ENCODE data around the gene ADAMTS2. TPM values are rescaled to one million over a fixed set of nuclear protein-coding genes. Genes with fewer than 3 reads are reported as not detected.

Gene ADAMTS2
- total RNA-seq, 6 experiments from 2014 or later = 31.5 to 38.4 (median 34.1) TPM

DNA sequence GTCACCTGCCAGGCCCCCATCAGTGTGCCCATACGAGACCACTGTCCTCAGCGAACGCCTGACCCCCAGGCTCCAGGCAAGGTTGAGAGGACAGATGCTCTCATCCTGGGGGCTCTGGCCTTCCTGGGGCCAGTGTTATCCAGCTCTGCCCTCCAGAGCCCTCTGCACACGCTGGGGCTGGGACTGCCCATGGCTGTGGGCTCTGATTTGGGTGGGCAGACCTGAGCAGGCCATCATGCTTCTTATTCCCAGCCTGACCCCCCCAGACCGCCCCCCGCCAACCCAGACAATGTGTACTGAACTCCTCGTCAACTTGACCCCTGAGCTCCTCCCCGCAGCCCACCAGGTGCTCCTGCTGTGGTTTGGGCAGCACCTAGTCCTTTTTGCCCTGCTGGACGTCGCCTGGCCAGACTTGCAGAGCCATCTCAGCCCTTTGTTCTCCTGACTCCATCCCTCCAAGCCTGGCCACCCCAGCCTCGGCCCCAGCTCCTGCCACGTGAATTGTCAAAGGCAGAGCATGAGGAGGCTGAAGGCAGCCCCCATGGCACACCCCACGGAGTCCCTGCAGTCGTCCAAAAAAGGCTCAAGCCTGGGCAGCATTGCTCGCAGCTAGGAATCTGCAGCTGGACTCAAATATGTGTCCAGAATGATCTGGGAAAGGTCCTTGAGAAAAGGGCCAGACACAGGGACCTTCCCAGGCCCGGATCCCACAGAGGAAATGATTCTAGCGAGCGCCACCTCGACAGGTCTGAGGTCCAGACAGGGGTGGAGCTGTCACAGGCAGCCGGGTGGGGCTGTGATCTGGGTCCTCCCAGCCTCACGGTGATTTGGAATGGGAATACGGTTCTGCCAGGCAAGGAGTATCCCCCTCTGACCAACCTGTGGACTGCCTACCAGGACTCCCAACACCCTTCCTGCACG, 87.0 kb downstream of the ADAMTS2 start:
- Mint-ChIP-seq H3K27ac (peak overlapping the region; percentile 55), H3K9me3 (no peaks in the 10 kb centered on the region), H3K27me3 (ENCODE audit: insufficient read depth) (peaks cover 6% of the 10 kb centered on the region), H3K36me3 (ENCODE audit: low read depth) (peaks cover 11% of the 10 kb centered on the region), H3K4me1 (ENCODE audit: low read depth) (peaks cover 10% of the 10 kb centered on the region), H3K4me3 (no peak overlapping the region)
- TF ChIP-seq, protein P1, sequence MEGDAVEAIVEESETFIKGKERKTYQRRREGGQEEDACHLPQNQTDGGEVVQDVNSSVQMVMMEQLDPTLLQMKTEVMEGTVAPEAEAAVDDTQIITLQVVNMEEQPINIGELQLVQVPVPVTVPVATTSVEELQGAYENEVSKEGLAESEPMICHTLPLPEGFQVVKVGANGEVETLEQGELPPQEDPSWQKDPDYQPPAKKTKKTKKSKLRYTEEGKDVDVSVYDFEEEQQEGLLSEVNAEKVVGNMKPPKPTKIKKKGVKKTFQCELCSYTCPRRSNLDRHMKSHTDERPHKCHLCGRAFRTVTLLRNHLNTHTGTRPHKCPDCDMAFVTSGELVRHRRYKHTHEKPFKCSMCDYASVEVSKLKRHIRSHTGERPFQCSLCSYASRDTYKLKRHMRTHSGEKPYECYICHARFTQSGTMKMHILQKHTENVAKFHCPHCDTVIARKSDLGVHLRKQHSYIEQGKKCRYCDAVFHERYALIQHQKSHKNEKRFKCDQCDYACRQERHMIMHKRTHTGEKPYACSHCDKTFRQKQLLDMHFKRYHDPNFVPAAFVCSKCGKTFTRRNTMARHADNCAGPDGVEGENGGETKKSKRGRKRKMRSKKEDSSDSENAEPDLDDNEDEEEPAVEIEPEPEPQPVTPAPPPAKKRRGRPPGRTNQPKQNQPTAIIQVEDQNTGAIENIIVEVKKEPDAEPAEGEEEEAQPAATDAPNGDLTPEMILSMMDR (IDR thresholded peaks at IDR 0.05) = no peak
- DNase-seq = no peak

DNA sequence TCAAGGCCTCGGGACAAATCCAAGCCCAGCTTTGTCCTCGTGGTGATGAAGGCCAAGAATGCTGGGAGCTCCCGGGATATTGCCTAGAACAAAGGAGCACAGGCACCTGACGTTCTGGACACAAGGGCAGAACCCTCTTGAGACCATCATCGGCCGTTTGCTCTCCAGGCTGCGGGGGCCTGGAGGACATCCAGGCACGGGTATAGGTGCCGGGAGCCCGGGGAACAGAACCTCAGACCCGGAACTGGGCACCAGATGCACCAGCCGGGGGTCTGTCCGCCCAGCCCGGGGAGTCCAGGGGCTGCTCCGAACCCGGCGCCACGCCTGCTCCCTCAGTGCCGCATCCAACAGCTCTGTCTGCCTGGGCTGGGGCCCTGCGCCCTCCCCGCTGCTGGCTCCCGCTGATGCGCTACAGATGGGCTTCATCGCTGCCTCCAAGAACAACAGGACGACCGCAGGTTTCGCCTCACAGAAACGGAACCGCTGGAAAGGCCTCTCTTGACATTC, 88.0 kb downstream of the ADAMTS2 start:
- no peak overlapping the region for H3K4me3 Mint-ChIP-seq
- H3K36me3 Mint-ChIP-seq (ENCODE audit: low read depth) = peaks cover 11% of the 10 kb centered on the region
- TF ChIP-seq, protein P1 (IDR thresholded peaks at IDR 0.05) = no peak
- peaks cover 10% of the 10 kb centered on the region for H3K4me1 Mint-ChIP-seq (ENCODE audit: low read depth)
- peaks cover 3% of the 10 kb centered on the region for H3K27me3 Mint-ChIP-seq (ENCODE audit: insufficient read depth)
- H3K9me3 Mint-ChIP-seq = no peaks in the 10 kb centered on the region
- H3K27ac Mint-ChIP-seq = no peak overlapping the region
- no peak for DNase-seq

DNA sequence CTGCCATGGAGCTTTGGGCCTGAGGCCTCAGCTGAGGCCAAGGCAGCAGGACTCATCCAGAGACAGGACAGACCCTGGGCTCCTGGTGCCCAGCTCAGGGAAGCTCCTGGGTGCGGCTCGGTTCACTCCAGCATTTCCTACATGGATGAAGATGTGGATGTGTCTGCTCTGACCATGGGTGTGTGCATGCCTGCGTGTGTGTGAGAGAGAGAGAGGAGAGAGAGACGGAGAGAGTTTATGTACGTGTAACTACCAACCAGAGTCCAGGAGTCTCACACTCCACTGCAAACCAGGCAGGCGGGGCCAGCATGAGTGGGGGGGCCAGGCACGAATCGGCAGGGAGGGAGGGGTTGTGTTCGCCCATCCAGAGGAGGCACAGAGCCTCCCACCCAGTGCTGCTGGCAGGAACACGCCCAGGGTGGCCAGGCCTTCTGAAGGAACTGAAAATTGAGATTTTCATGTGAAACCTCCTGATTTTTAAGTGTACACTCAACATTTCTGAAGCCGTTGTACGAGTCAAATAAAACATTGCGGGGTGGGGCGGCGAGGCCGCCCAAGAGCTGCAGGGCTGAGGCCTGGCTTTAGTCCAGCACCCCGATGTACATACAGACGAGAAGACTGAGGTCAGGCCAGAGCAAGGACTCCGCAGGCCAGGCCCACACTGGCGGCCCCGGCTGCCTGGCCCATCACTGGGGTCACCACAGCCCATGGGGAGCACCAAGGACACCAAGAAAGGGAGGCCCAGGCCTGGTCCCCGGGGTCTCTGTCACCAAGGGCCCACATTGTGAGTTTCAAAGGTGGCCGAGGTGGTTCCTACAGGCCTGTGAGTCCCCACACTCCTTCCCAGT, 88.7 kb downstream of the ADAMTS2 start:
- TF ChIP-seq, protein P1 (IDR thresholded peaks at IDR 0.05) = no peak
- Mint-ChIP-seq H3K4me1 (ENCODE audit: low read depth) (peaks cover 10% of the 10 kb centered on the region), H3K27me3 (ENCODE audit: insufficient read depth) (peaks cover 3% of the 10 kb centered on the region), H3K36me3 (ENCODE audit: low read depth) (peaks cover 11% of the 10 kb centered on the region), H3K4me3 (no peak overlapping the region), H3K27ac (no peak overlapping the region), H3K9me3 (no peaks in the 10 kb centered on the region)
- DNase-seq = no peak

DNA sequence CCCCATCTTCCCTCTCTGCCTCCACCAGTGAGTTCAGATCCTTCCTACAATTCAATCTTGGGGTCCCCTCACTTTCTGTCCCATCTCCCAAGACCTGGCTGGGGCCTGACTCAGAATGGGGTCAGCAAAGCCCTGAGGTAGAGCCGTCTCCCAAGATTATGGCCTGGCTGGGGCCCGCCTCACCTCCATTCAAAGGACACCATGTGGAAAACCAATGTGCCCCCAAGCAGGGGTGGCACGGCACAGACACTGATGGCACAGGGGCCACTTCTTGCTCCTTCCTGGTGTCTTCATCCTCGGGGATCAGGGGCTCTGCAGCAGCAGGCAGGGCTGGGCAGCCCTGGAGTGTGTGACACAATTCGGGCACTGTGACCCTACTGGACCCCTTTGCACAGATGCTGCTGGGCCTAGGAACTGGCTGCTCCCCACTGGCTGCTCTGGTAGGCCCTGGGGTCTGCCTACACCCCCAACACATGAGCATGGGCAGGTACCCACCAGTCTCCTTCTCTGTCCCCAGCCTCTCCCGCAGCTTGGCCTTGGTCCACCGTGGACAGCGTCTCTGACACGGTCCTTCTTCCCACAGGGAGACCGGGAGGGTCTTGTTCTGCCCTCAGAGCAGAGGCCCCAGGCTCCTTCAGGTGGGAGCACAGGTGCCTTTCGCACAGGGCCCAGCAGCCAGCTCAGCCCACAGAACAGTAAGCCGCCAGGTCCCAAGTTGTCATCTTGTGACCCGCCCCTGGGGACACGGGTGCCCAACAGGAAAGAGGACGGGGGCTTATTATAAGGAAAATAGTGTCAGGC, 89.5 kb downstream of the ADAMTS2 start:
- Mint-ChIP-seq H3K27ac (no peak overlapping the region), H3K9me3 (no peaks in the 10 kb centered on the region), H3K4me1 (ENCODE audit: low read depth) (peaks cover 10% of the 10 kb centered on the region), H3K4me3 (no peak overlapping the region), H3K27me3 (ENCODE audit: insufficient read depth) (peaks cover 3% of the 10 kb centered on the region), H3K36me3 (ENCODE audit: low read depth) (peaks cover 11% of the 10 kb centered on the region)
- TF ChIP-seq, protein P1 (IDR thresholded peaks at IDR 0.05) = no peak
- DNase-seq = no peak
